Measurements from ENCODE around the gene MRPL28. TPM values are rescaled to one million over a fixed set of nuclear protein-coding genes. Genes with fewer than 3 reads are reported as not detected.

Gene MRPL28
- total and polyA plus RNA-seq, 2 donors from 2014 or later = 59.1 to 201 TPM

- Histone ChIP-seq H3K9me3 (ENCODE audit: control insufficient read depth in 2 of 3, insufficient read depth in 1 of 3, low read length in 3 of 3) (no peaks in the 10 kb centered on the region), H3K9ac (ENCODE audit: low read length in 3 of 3) (no peak overlapping the region), H3K27ac (ENCODE audit: low read depth in 2 of 2, low read length in 2 of 2) (no peak overlapping the region), H3K36me3 (ENCODE audit: control insufficient read depth in 2 of 3, insufficient read depth in 3 of 3, low read length in 3 of 3) (peaks cover 0 to 12% (median 0%) of the 10 kb centered on the region in 3 donors), H3K4me1 (ENCODE audit: control insufficient read depth in 2 of 3, insufficient read depth in 2 of 3, low read depth in 1 of 3, low read length in 3 of 3) (peaks cover 0 to 16% (median 0%) of the 10 kb centered on the region in 3 donors), H3K27me3 (ENCODE audit: control insufficient read depth, insufficient read depth, low read length) (no peaks in the 10 kb centered on the region), H3K4me3 (ENCODE audit: low read length in 3 of 3) (no peak overlapping the region)
- intact Hi-C loops (cut with DNase I) = no loop called here
- DNase-seq (peak in 1 of 5 donors; percentile 78), FAIRE-seq (no peak)
- no peak for TF ChIP-seq CTCF (IDR thresholded peaks at IDR 0.05; ENCODE audit: borderline replicate concordance, extremely low read depth, insufficient read depth)
These were observed 1.8 kb downstream of the MRPL28 start for GRCh38 chr16:368388-369158.

- Histone ChIP-seq H3K27me3 (ENCODE audit: control insufficient read depth, insufficient read depth, low read length) (no peaks in the 10 kb centered on the region), H3K36me3 (ENCODE audit: control insufficient read depth in 2 of 3, insufficient read depth in 3 of 3, low read length in 3 of 3) (peaks cover 0 to 8% (median 0%) of the 10 kb centered on the region in 3 donors), H3K9me3 (ENCODE audit: control insufficient read depth in 2 of 3, insufficient read depth in 1 of 3, low read length in 3 of 3) (no peaks in the 10 kb centered on the region), H3K27ac (ENCODE audit: low read depth in 2 of 2, low read length in 2 of 2) (no peak overlapping the region), H3K4me1 (ENCODE audit: control insufficient read depth in 2 of 3, insufficient read depth in 2 of 3, low read depth in 1 of 3, low read length in 3 of 3) (peaks cover 0 to 19% (median 0%) of the 10 kb centered on the region in 3 donors), H3K9ac (ENCODE audit: low read length in 3 of 3) (no peak overlapping the region), H3K4me3 (ENCODE audit: low read length in 3 of 3) (no peak overlapping the region)
- intact Hi-C loops (cut with DNase I) = no loop called here
- TF ChIP-seq CTCF (IDR thresholded peaks at IDR 0.05; ENCODE audit: borderline replicate concordance, extremely low read depth, insufficient read depth) = no peak
- DNase-seq (no peak), FAIRE-seq (no peak)
These were observed 2.9 kb downstream of the MRPL28 start for GRCh38 chr16:367333-367903.

- no peaks in the 10 kb centered on the region for H3K27me3 ChIP-seq (ENCODE audit: control insufficient read depth, insufficient read depth, low read length)
- no peak overlapping the region for H3K9ac ChIP-seq (ENCODE audit: low read length in 3 of 3)
- peaks cover 0 to 8% (median 0%) of the 10 kb centered on the region in 3 donors for H3K36me3 ChIP-seq (ENCODE audit: control insufficient read depth in 2 of 3, insufficient read depth in 3 of 3, low read length in 3 of 3)
- DNase-seq (peak in 1 of 5 donors; percentile 51), FAIRE-seq (no peak)
- TF ChIP-seq CTCF (IDR thresholded peaks at IDR 0.05; ENCODE audit: borderline replicate concordance, extremely low read depth, insufficient read depth) = no peak
- peaks cover 0 to 22% (median 0%) of the 10 kb centered on the region in 3 donors for H3K4me1 ChIP-seq (ENCODE audit: control insufficient read depth in 2 of 3, insufficient read depth in 2 of 3, low read depth in 1 of 3, low read length in 3 of 3)
- no peak overlapping the region for H3K27ac ChIP-seq (ENCODE audit: low read depth in 2 of 2, low read length in 2 of 2)
- H3K4me3 ChIP-seq (ENCODE audit: low read length in 3 of 3) = no peak overlapping the region
- H3K9me3 ChIP-seq (ENCODE audit: control insufficient read depth in 2 of 3, insufficient read depth in 1 of 3, low read length in 3 of 3) = no peaks in the 10 kb centered on the region
- intact Hi-C loops (cut with DNase I) = no loop called here
These were observed 3.9 kb downstream of the MRPL28 start for GRCh38 chr16:366476-366875.
